Adipocyte (in vitro differentiated cells): Measurements from ENCODE around the gene HCAR3.
"Not testable (repeated sequence)": the region's sequence is repeated elsewhere in the genome, so short reads cannot be mapped to it uniquely, and the experiment has no call there.

Experiments
- DNase-seq: peaks from one replicate; pipeline ENCODE4 v3.0.0-alpha.2; 2015; ENCODE audit warnings: low read depth
- H3K27me3 ChIP-seq: replicated peaks from 2 replicates; pipeline ENCODE4 v1.7.0; 2013; ENCODE audit warnings: mild to moderate bottlenecking, low read length, moderate library complexity; ENCODE audit not compliant: control insufficient read depth, insufficient read depth
- H3K36me3 ChIP-seq: 2 replicates; pipeline ENCODE4 v1.7.0; 2013; ENCODE audit warnings: low read length, mild to moderate bottlenecking, moderate library complexity; ENCODE audit not compliant: control insufficient read depth, insufficient read depth, severe bottlenecking
- H3K4me1 ChIP-seq: 2 replicates; pipeline ENCODE4 v1.7.0; 2013; ENCODE audit warnings: mild to moderate bottlenecking, low read length, moderate library complexity; ENCODE audit not compliant: control insufficient read depth, insufficient read depth
- H3K4me3 ChIP-seq: 2 replicates; pipeline ENCODE4 v1.7.0; 2013; ENCODE audit warnings: mild to moderate bottlenecking, low read length, moderate library complexity
- H3K9ac ChIP-seq: 2 replicates; pipeline ENCODE4 v1.7.0; 2013; ENCODE audit warnings: mild to moderate bottlenecking, low read length, moderate library complexity
- H3K9me3 ChIP-seq: 2 replicates; pipeline ENCODE4 v1.7.0; 2013; ENCODE audit warnings: mild to moderate bottlenecking, low read length, moderate library complexity; ENCODE audit not compliant: control insufficient read depth

The HCAR3 gene

DNA sequence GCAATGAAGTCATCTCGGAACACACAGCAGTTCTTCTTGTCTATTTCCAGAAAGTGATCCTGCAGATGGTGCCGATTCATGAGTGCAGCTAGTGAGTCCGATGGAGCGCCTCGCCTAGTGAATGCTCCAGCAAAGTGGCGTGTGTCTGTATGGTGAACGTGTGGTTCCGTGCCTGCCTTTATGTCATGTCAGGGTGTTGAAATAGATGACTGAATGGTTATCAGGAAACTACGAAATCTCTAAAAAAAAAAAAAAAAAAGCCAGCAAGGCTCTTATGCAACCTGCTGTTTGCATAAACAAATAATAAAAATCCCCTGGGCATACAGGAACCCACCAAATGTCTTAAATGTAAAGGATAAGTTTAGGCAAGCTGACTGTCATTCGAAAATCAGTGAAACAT, at the start of gene HCAR3:
Gene HCAR3 (minus strand): TSS at position 154 of the 400 bp plus-strand sequence. CDS start 74 bp downstream, at position 80.
- H3K9me3 ChIP-seq, H3K4me3 ChIP-seq, H3K36me3 ChIP-seq, H3K9ac ChIP-seq, H3K27me3 ChIP-seq, DNase-seq: not testable (repeated sequence)
- H3K4me1 ChIP-seq: peaks cover 20% of the 10 kb centered on the region

DNA sequence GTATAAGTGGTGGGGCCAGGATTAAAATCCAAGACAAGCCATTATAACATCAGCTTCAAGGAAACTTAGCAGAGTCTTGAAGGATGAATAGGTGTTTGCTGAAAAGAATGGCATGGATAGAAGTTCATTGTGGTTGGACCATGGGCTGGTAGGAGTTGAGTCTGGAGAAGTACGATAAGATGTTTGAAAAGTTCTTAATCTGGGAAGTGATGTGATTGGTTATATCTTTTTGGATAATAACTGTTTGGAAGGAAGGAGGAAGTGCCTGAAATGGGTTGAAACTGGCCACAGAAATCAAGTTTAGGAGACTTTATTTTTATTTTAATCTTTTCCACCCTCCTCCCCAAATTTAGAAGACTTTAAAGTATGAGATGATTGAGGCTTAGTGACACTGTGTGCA, 41.0 kb upstream of the HCAR3 start:
- no peak for DNase-seq
- Histone ChIP-seq H3K27me3 (no peaks in the 10 kb centered on the region), H3K4me3 (no peak overlapping the region), H3K9me3 (no peaks in the 10 kb centered on the region), H3K36me3 (peaks cover 71% of the 10 kb centered on the region), H3K9ac (no peak overlapping the region), H3K4me1 (peaks cover 17% of the 10 kb centered on the region)

DNA sequence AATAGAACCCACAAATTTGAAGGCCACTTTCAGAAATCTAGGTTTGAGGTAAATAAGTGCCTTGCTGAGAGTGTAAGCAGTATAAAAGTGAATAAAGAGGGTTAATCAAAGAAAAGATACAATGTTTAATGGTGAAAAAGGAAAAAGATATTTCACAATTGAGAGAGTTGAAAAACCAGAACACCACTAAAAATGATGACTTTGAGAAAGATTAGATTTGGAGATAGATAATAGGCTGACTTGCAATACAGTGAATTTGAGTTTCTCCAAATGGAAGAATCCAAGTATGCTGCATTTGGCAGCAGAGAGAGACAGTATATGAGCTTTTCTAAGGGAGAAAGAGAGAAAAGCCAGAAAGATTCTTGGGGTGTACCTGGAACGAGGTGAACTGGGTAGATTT, 38.2 kb upstream of the HCAR3 start:
- Histone ChIP-seq H3K27me3 (no peaks in the 10 kb centered on the region), H3K4me1 (peaks cover 17% of the 10 kb centered on the region), H3K4me3 (no peak overlapping the region), H3K36me3 (peaks cover 49% of the 10 kb centered on the region), H3K9ac (peak overlapping the region; percentile 98), H3K9me3 (no peaks in the 10 kb centered on the region)
- no peak for DNase-seq

DNA sequence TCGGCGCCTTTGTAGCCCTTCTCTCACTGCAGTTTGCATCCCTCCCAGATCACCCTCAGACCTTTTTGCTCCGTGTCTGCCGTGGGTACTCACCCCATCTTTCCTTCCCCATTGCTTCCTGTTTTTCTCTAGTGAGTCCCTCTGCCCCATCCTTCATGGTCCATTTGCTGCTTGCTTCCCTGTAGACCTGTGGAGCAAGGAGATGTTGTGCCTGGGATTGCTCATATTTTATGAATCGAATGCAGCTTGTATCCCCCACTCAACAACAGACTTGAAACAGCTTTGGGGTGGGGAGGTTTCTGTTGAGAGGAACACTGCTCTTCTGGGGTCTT, 36.7 kb upstream of the HCAR3 start:
- peak overlapping the region; percentile 99 for H3K4me3 ChIP-seq
- H3K9me3 ChIP-seq: no peaks in the 10 kb centered on the region
- H3K4me1 ChIP-seq: peaks cover 17% of the 10 kb centered on the region
- peak overlapping the region; percentile 98 for H3K9ac ChIP-seq
- H3K27me3 ChIP-seq: no peaks in the 10 kb centered on the region
- H3K36me3 ChIP-seq: peaks cover 36% of the 10 kb centered on the region
- no peak for DNase-seq

DNA sequence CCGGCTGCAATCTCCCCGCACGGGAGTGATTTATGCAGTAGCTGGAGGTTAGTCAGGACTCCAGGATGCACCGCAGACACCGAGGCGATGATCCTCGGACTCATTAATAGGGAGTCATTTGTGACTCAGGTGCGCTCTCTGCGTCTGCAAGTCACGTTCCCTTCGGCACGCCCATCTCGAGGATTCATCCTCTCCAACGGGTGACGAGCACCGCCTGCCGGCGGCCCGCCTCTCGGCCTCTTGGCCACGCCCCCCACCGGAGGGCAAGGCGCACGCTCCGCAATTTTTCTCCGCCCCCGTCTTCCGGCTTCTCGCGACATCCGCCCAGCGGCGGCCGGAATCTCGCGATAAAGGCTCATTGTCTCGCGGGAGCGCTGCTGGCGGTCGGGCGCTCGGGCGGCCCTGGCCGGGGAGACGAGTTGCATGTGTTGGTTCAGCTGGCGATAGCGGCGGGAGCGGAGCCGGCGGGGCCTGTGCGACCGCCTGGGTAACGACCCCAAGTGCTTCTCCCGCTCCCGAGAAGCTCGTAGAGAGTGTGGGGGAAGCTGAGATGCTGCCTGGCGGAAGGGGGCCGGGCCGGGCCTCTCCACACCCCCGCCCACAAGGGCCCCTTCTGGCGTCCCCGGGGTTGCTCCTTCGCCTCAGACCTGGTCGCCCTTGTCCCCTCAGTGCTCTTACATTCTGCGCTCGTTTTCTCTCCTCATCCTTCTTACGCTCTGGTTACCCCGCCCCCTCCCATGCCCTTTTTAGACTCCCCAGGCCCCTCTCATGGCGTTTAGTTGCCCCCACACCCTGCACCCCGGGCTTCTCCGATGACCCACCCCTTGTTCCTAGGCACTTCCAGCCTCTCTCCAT, 36.1 kb upstream of the HCAR3 start, which contains the start of gene DENR:
Gene DENR (plus strand): TSS at position 361 of the 855 bp plus-strand sequence. CDS start 878 bp downstream, outside the sequence.
- Histone ChIP-seq H3K36me3 (peaks cover 32% of the 10 kb centered on the region), H3K9me3 (no peaks in the 10 kb centered on the region)
- DNase-seq: peak; percentile 99

DNA sequence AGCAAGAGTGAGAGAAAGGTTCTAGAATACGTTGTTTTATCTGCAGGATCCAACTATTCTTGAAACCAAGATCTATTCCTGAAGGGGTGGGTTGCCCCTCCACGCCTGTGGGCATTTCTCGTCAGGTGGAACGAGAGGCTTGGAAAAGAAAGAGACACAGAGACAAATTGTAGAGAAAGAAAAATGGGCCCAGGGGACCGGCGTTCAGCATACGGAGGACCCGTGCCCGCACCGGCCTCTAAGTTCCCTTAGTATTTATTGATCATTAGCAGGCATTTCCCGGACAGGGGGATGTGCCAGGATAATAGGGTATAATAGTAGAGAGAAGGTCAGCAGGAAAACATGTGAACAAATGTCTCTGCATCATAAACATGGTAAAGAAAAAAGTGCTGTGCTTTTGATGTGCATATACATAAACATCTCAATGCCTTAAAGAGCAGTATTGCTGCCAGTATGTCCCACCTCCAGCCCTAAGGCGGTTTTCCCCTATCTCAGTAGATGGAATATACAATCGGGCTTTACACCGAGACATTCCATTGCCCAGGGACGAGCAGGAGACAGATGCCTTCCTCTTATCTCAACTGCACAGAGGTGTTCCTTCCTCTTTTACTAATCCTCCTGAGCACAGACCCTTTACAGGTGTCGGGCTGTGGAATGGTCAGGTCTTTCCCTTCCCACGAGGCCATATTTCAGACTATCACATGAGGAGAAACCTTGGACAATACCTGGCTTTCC, 34.3 kb upstream of the HCAR3 start:
- not testable (repeated sequence) for DNase-seq, H3K4me3 ChIP-seq, H3K9me3 ChIP-seq, H3K9ac ChIP-seq, H3K27me3 ChIP-seq
- peaks cover 15% of the 10 kb centered on the region for H3K36me3 ChIP-seq
- H3K4me1 ChIP-seq: peaks cover 17% of the 10 kb centered on the region

More for the DNA sequence above, 36.1 kb upstream of the HCAR3 start, which contains the start of gene DENR:
- peak within 1 kb of the TSS; percentile 99 for H3K4me3 ChIP-seq
- H3K4me1 ChIP-seq: peaks cover 17% of the 10 kb centered on the region
- H3K27me3 ChIP-seq: no peaks in the 10 kb centered on the region
- H3K9ac ChIP-seq: peak within 1 kb of the TSS; percentile 98

DNA sequence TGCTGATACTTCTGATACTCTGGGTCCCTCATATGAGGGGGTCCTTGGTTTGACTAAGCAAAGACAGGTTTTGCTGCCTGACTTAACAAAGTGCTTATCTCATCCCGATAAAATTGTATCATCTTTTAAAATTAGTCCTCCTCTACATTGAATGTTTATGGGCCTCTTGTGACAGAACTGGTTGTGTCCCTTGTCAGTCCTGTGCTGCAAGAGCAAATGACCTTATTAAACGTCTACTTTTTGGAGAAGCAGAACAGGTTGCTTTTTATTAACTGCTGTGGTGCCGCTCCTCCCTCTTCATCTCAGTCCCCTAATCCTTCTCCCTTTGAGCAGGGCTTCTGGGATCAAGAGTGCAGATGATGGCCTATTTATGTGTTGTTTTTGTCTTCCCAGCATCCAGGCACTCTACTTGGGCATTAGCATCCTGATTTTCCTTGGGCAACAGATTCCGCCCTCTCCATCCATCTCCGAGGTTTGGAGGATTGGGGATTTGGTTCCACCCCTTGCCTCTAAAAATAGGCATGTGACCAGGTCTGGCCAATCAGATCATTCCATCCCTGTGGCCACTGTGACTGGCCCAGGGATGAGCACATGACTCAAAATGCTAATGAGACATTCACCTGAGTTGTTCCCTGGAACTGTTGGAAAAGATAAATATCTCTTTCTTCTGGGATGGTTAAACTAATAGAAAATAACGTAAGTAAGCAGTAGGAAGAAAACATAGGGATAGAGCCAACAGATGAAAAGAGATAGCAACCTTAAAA, 33.1 kb upstream of the HCAR3 start:
- H3K9ac ChIP-seq: no peak overlapping the region
- H3K9me3 ChIP-seq: no peaks in the 10 kb centered on the region
- peaks cover 16% of the 10 kb centered on the region for H3K4me1 ChIP-seq
- H3K4me3 ChIP-seq: no peak overlapping the region
- no peak for DNase-seq
- H3K27me3 ChIP-seq: no peaks in the 10 kb centered on the region
- H3K36me3 ChIP-seq: peaks cover 9% of the 10 kb centered on the region

DNA sequence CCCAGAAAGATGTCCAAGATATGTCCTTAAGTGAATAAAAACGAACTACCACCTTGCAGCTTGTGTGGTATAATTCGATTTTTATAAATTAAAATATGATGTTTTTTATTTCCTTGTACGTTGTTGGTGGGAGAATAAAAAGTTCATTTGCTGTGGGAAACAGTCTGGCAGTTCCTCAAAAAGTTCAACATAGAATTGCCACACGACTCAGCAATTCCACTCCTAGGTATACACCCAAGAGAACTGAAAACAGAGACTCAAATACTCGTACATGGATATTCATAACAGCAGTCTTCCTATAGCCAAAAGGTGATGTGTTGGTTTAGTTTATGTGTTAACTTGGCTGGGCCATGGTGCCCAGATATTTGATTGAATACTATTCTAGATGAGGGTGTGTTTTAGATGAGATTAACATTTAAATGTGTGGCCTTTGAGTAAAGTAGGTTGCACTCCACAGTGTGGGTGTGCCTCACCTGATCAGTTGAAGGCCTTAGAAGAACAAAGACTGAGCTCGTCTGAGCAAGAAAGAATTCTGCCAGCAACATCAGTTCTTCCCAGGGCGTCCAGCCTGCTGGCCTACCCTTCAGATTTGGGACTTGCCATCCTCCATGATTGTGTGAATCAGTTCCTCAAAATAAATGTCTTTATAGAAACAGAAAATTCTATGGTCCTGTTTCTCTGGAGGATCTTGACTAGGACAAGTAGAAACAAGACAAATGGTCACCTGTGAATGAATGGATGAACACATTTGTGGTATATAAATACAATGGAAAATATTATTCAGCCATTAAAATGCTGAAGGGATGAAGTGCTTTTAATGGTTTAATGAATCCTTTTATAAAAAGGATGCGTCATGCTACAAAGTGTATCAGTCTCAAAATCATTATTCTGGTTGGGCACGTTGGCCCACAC, 30.9 kb upstream of the HCAR3 start:
- no peaks in the 10 kb centered on the region for H3K36me3 ChIP-seq

DNA sequence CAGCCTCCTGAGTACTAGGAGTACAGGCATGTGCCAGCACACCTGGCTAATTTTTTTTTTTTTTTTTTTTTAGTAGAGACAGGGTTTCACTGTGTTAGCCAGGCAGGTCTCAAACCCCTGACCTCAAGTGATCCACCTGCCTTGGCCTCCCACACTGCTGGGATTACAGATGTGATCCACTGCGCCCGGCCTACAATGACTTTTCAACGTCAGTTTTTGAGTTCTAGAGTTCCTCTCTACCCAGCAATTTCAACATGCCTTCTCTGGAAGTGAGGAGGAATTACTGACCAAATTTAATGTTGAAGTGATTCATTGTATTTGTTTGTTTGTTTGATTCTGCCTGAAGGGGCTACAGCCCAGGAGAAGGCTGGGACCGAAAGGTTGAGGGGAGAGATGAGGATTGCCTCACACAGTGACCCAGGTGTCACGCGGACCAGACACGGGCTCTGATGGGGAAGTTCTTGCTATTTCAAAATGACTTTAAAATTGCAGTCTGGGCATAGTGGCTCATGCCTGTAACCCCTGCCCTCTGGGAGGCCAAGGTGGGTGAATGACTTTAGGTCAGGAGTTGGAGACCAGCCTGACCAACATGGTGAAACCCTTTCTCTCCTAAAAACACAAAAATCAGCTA, 27.4 kb upstream of the HCAR3 start:
- Histone ChIP-seq H3K9ac (no peak overlapping the region), H3K27me3 (no peaks in the 10 kb centered on the region), H3K36me3 (no peaks in the 10 kb centered on the region), H3K4me1 (no peaks in the 10 kb centered on the region), H3K4me3 (no peak overlapping the region), H3K9me3 (no peaks in the 10 kb centered on the region)
- DNase-seq: no peak

More for the DNA sequence above, 30.9 kb upstream of the HCAR3 start:
- no peaks in the 10 kb centered on the region for H3K27me3 ChIP-seq
- no peak overlapping the region for H3K9ac ChIP-seq
- H3K4me1 ChIP-seq: no peaks in the 10 kb centered on the region
- no peaks in the 10 kb centered on the region for H3K9me3 ChIP-seq
- no peak for DNase-seq
- no peak overlapping the region for H3K4me3 ChIP-seq

DNA sequence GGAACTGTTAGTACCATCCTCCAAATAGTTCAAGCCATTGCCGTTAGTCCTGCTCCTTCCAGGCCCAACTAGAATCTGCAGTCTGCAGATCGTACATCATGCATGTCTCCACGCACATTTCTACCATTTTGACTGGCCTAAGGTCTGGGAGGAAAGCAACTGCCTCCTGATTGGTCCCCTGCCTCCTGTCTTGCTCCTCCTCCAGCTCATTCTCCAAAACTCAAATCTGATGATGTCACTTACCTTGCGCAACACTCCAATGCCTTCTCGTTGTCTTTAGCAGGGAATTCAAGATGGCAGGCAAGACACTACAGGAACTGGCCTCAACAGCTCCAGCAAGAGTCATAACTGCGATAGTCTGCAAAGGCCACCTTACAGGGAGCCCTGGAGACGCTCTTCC, 23.7 kb upstream of the HCAR3 start:
- Histone ChIP-seq H3K9ac (no peak overlapping the region), H3K4me1 (no peaks in the 10 kb centered on the region), H3K9me3 (no peaks in the 10 kb centered on the region), H3K36me3 (no peaks in the 10 kb centered on the region), H3K4me3 (no peak overlapping the region), H3K27me3 (no peaks in the 10 kb centered on the region)
- no peak for DNase-seq
